ENCODE data around the gene GPC6.

DNA sequence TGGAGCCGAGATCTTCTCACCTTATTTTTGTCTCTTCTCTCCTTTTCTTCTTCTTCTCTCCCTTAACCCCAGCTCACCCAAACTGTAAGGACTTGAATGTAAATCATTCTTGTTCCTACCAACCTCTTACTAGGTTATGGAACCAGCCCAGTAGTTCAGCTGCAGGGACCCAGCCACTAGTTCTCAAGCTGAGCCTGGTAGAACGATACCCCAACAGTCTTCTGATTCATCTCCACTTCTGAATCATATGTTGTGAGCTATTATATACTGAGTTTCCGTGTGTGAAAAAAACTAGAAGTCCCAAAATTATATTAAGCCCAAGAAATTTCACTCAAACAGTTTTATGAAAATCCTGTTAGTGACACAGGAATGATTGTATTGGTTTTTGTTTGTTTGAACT, 1185.1 kb downstream of the GPC6 start:
- TF ChIP-seq, protein P1, sequence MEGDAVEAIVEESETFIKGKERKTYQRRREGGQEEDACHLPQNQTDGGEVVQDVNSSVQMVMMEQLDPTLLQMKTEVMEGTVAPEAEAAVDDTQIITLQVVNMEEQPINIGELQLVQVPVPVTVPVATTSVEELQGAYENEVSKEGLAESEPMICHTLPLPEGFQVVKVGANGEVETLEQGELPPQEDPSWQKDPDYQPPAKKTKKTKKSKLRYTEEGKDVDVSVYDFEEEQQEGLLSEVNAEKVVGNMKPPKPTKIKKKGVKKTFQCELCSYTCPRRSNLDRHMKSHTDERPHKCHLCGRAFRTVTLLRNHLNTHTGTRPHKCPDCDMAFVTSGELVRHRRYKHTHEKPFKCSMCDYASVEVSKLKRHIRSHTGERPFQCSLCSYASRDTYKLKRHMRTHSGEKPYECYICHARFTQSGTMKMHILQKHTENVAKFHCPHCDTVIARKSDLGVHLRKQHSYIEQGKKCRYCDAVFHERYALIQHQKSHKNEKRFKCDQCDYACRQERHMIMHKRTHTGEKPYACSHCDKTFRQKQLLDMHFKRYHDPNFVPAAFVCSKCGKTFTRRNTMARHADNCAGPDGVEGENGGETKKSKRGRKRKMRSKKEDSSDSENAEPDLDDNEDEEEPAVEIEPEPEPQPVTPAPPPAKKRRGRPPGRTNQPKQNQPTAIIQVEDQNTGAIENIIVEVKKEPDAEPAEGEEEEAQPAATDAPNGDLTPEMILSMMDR (conservative IDR thresholded peaks at IDR 0.05; ENCODE audit: low read length): no peak
- TF ChIP-seq EZH2phosphoT487 (IDR thresholded peaks at IDR 0.05; ENCODE audit: borderline replicate concordance, low read depth, low read length): no peak

All from OCI-LY7 (cell line).